Muscle layer of colon (tissue), 2 donors: ENCODE data around the gene TULP3.

ENCODE experiments used
- H3K27ac ChIP-seq: one replicate; pipeline ENCODE4 v1.7.0; 2013; ENCODE audit warnings: low read depth, mild to moderate bottlenecking, low read length, moderate library complexity
- H3K27me3 ChIP-seq, 2 donors: one replicate each; pipeline ENCODE4 v1.7.0; 2013; ENCODE audit warnings: low read length in 2 of 2, mild to moderate bottlenecking in 2 of 2; ENCODE audit not compliant: insufficient read depth in 2 of 2, control insufficient read depth in 1 of 2
- H3K36me3 ChIP-seq: one replicate; pipeline ENCODE4 v1.7.0; 2013; ENCODE audit warnings: mild to moderate bottlenecking, low read length; ENCODE audit not compliant: insufficient read depth
- H3K4me1 ChIP-seq: one replicate; pipeline ENCODE4 v1.7.0; 2013; ENCODE audit warnings: mild to moderate bottlenecking, low read length; ENCODE audit not compliant: insufficient read depth
- H3K4me3 ChIP-seq, 2 donors: one replicate each; pipeline ENCODE4 v1.7.0; 2013; ENCODE audit warnings: low read length in 2 of 2, low read depth in 1 of 2, mild to moderate bottlenecking in 1 of 2, moderate library complexity in 1 of 2
- H3K9ac ChIP-seq: one replicate; pipeline ENCODE4 v1.7.0; 2013; ENCODE audit warnings: low read length
- H3K9me3 ChIP-seq: one replicate; pipeline ENCODE4 v1.7.0; 2013; ENCODE audit warnings: mild to moderate bottlenecking, low read length
- donor health status: abdominal sarcoma.
- donor health status: Adenocarcinoma of cecum.

TULP3 gene

DNA sequence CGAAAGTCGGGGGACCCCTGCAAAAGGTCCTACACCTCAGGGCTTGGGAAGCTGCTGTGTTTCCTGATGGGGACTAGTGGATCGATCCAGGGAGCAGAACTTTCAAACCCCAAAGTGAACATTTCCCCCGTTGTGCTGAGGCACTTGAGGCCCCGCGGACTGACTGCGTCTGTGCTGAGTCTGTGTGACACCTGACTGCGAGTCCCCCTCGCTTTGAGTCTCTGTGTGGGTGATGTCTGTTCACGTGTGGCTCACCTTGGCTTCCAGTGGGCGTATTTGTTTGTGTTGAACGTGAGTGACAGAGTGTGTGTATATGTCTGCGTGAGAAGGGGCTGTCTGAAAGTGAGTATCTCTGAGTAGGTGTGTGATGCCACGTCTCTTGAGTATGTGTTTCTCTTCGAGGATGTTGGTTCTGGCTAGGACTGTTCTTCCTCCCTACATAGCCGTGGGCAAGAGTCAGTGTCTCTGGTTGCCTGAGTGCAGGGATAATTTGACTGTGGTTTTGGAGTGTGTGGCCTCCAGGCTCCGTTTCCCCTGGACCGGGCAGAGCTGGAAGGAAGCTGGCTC is 69.8 kb downstream of the TULP3 start:
- H3K4me1 ChIP-seq = peaks cover 16% of the 10 kb centered on the region
- H3K4me3 ChIP-seq = peak overlapping the region; percentile 41 to 47
- H3K27ac ChIP-seq = no peak overlapping the region
- H3K36me3 ChIP-seq = no peaks in the 10 kb centered on the region
- H3K27me3 ChIP-seq = peaks cover 4 to 6% of the 10 kb centered on the region in 2 donors
- no peaks in the 10 kb centered on the region for H3K9me3 ChIP-seq
- H3K9ac ChIP-seq = no peak overlapping the region

- H3K9me3 ChIP-seq = no peaks in the 10 kb centered on the region
- peaks cover 4 to 6% of the 10 kb centered on the region in 2 donors for H3K27me3 ChIP-seq
- no peak overlapping the region for H3K27ac ChIP-seq
- H3K4me1 ChIP-seq = peaks cover 16% of the 10 kb centered on the region
- H3K9ac ChIP-seq = no peak overlapping the region
- no peak overlapping the region for H3K4me3 ChIP-seq
- no peaks in the 10 kb centered on the region for H3K36me3 ChIP-seq
Observed at GRCh38 chr12:2960996-2961616, 70.4 kb downstream of the TULP3 start.

DNA sequence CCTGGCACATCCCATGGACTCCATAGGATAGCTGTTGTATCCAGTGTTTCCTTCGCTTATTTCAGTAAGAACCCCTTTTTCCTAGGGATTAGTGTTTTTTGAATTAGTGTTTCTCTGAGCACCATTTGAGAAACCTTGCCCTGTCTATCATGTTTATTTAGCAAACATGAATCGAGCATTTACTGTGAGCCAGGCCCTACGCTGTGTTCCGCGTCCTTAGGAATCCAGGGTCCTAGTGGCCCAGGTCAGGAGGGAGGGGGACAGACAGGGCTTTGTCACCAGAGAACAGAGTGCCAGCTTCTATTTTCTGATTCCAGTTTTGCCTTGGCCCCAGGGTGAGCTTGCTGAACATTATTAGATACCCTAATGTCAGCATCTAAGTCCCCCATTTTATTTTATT is 71.0 kb downstream of the TULP3 start:
- Histone ChIP-seq H3K27me3 (peaks cover 4 to 6% of the 10 kb centered on the region in 2 donors), H3K4me3 (no peak overlapping the region), H3K27ac (no peak overlapping the region), H3K36me3 (no peaks in the 10 kb centered on the region), H3K9ac (no peak overlapping the region), H3K4me1 (peaks cover 16% of the 10 kb centered on the region), H3K9me3 (no peaks in the 10 kb centered on the region)

DNA sequence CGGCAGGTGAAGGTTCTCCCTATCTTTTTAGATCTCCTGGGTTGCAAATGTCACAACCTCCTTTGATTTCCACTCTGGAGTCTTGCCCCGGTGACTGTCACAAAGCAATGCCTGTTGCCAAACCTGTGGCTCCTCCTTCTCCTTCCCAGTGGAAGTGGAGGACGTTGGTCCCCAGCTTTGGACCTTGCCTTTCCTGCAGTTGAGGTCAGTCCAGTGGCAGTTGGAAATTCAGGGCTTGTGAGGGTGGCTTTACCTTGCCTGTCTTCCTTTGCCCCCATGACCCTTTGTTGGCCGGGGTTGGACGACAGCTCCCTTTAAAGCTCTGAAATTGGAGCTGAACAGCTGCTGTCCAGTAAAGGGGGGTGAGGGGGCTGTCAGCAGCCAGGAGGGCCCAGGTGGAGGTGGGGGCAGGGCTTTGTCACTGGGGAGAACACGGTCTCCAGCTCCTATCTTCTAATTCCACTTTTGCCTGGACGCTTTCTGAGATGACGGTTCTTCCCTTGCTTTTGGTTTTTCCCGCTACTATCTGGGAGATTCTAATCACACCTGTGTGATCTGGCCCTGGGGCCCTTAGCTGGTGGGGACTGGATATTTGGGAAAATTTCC is 72.6 kb downstream of the TULP3 start:
- Histone ChIP-seq H3K9me3 (no peaks in the 10 kb centered on the region), H3K36me3 (no peaks in the 10 kb centered on the region), H3K27me3 (peaks cover 2 to 3% of the 10 kb centered on the region in 2 donors), H3K9ac (no peak overlapping the region), H3K4me1 (peaks cover 14% of the 10 kb centered on the region), H3K4me3 (no peak overlapping the region), H3K27ac (no peak overlapping the region)

DNA sequence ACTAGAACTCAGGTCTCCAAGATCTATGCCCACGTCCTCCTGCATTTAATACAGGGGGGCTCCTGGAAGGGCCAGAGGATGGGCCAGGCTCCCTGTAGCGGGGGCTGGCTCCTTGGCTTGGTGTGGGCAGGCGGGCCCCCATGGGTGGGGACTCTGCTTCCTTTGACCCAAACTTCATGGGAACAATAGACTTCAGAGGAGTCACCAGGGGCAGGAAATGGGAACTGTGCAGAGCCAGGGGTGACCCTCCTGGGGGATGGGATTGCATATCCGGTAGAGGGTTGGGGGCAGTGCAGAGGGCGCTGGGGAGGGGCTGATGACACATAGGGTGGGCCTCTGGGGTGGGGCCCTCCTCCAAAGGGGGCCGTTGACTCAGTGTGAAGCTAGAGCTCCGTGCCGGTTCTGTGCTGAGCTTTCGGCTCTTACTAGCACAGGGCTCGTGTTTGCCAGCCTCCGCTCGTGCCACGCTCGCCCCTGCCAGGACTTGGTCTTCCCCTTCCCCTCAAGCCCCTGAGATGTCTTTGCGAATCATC is 73.1 kb downstream of the TULP3 start:
- Histone ChIP-seq H3K27me3 (no peaks in the 10 kb centered on the region), H3K4me3 (no peak overlapping the region), H3K9me3 (no peaks in the 10 kb centered on the region), H3K4me1 (peaks cover 10% of the 10 kb centered on the region), H3K9ac (no peak overlapping the region), H3K36me3 (no peaks in the 10 kb centered on the region), H3K27ac (no peak overlapping the region)

DNA sequence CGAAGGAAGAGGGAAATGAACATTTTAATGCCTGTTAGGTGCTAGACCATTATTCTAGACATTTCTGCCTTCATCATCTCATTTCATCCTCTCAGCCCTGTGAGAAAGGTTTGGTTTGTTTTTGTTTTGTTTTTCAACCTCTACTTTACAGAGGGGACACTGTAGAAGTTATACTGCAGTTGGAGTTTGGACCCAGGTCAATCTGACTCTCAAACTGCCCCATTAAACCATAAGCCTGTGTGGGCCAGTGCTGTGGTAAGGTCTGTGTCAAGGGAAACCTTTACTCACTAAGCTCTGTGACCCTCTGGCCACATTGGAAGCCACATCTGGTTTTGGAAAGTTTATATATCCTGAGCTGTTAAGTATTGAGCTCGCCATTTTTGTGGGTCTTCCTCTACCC is 77.0 kb downstream of the TULP3 start:
- no peak overlapping the region for H3K4me3 ChIP-seq
- H3K9ac ChIP-seq = no peak overlapping the region
- no peaks in the 10 kb centered on the region for H3K9me3 ChIP-seq
- no peaks in the 10 kb centered on the region for H3K27me3 ChIP-seq
- no peaks in the 10 kb centered on the region for H3K36me3 ChIP-seq
- H3K4me1 ChIP-seq = no peaks in the 10 kb centered on the region
- no peak overlapping the region for H3K27ac ChIP-seq

DNA sequence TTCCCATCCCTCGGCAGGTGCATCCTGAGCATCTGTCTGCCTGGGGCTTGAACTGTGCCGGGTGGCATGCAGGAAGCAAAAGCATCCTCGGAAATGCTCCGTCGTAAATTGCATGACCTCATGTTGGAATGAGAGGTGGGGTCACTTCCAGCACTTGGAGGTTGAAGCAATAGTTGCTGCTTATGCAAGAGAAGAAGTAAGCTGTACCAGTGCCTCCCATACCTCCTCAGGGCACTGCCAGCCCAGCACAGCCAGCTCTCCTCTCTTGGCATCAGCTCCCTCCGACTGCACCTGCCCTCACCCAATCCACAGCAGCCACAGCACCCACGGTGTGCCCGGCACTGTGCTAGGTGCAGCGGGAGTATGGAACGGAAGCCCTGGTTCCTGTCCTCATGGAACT is 80.1 kb downstream of the TULP3 start:
- no peaks in the 10 kb centered on the region for H3K9me3 ChIP-seq
- H3K36me3 ChIP-seq = no peaks in the 10 kb centered on the region
- no peaks in the 10 kb centered on the region for H3K27me3 ChIP-seq
- no peaks in the 10 kb centered on the region for H3K4me1 ChIP-seq
- H3K4me3 ChIP-seq = no peak overlapping the region
- H3K9ac ChIP-seq = no peak overlapping the region
- H3K27ac ChIP-seq = no peak overlapping the region

DNA sequence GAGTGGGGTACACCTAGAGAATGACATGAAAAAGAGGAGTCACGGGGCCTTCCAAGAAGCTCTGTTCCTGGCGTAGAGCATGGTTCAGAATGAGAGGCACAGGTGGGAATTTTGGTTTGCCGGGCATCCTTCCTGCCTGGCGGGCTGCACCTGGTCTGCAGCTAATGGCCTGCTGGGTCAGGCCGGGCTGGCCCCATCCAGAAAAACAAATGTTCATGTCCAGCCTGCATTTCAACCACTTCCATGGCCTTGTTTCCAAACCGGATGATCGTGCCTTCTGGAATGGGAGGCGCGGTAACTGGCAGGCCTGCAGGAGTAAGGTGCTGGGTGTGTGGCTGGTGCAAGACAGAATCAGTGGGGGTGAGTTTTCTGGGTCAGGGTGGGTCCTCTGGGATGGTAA is 82.9 kb downstream of the TULP3 start:
- H3K9me3 ChIP-seq = no peaks in the 10 kb centered on the region
- no peak overlapping the region for H3K4me3 ChIP-seq
- H3K4me1 ChIP-seq = no peaks in the 10 kb centered on the region
- H3K27me3 ChIP-seq = no peaks in the 10 kb centered on the region
- no peaks in the 10 kb centered on the region for H3K36me3 ChIP-seq
- no peak overlapping the region for H3K9ac ChIP-seq
- no peak overlapping the region for H3K27ac ChIP-seq

- Histone ChIP-seq H3K9me3 (no peaks in the 10 kb centered on the region), H3K36me3 (no peaks in the 10 kb centered on the region), H3K9ac (no peak overlapping the region), H3K4me1 (no peaks in the 10 kb centered on the region), H3K27ac (no peak overlapping the region), H3K4me3 (no peak overlapping the region), H3K27me3 (no peaks in the 10 kb centered on the region)
Observed at GRCh38 chr12:2974560-2974971, 83.9 kb downstream of the TULP3 start.

DNA sequence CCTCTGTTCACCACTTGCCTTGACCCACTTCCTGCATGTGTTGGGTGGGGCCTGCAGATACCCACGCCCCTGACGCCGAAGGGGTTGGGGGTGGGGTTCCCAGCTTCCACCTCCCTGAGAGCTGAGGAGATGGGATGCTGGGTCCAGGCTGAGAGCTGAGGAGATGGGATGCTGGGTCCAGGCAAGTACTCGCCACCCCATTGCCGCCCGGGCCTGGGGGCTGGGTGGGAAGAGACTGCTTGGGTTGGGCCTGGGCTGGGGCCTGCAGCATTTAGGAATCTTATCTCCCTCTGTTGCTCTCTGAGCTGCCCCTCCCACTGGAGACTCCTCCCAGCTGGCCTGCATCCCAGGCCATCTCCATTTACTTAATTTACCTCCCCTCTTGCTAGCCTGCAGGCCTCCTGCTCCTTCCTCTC is 85.9 kb downstream of the TULP3 start:
- no peak overlapping the region for H3K9ac ChIP-seq
- no peaks in the 10 kb centered on the region for H3K27me3 ChIP-seq
- no peaks in the 10 kb centered on the region for H3K9me3 ChIP-seq
- H3K4me1 ChIP-seq = no peaks in the 10 kb centered on the region
- no peak overlapping the region for H3K4me3 ChIP-seq
- no peak overlapping the region for H3K27ac ChIP-seq
- no peaks in the 10 kb centered on the region for H3K36me3 ChIP-seq

GRCh38 chr12:2977776-2978175 is 87.1 kb downstream of the TULP3 start:
- H3K4me3 ChIP-seq = no peak overlapping the region
- no peak overlapping the region for H3K9ac ChIP-seq
- H3K4me1 ChIP-seq = no peaks in the 10 kb centered on the region
- H3K27ac ChIP-seq = no peak overlapping the region
- no peaks in the 10 kb centered on the region for H3K9me3 ChIP-seq
- H3K27me3 ChIP-seq = no peaks in the 10 kb centered on the region
- no peaks in the 10 kb centered on the region for H3K36me3 ChIP-seq
